CD4-positive, alpha-beta T cell (primary cell): ENCODE data around the gene STRIT1. TPM values are rescaled to one million over a fixed set of nuclear protein-coding genes. Genes with fewer than 3 reads are reported as not detected.

ENCODE experiments used
- ATAC-seq: fragments of 200-7000 bp; cut with Tn5 transposase; one replicate; pipeline ENCODE4 v1.10.0; 2022; ENCODE audit warnings: mild to moderate bottlenecking; ENCODE audit not compliant: poor library complexity
- CTCF ChIA-PET: fragments of 350-600 bp; sonication (Branson Sonifier 250); formaldehyde crosslinking; loops from one replicate; lab custom pipeline; 2021; ENCODE audit warnings: antibody characterized with exemption, inconsistent platforms; lab: Charles Lee
- POLR2A ChIA-PET: fragments of 350-600 bp; sonication (Branson Sonifier 250); formaldehyde crosslinking; loops from one replicate; lab custom pipeline; 2021; ENCODE audit warnings: antibody characterized with exemption, inconsistent platforms; lab: Charles Lee
- DNase-seq, 14 experiments: peaks; one replicate each; pipeline ENCODE4 v3.0.0-alpha.2; 2013 to 2020; ENCODE audit warnings: mixed read lengths in 2 of 14
- H3K27ac ChIP-seq, 2 donors: one replicate each; pipeline versions ENCODE4 v1.5.1 to v1.7.0; 2013; ENCODE audit warnings: low read length in 2 of 2, low read depth in 1 of 2, mild to moderate bottlenecking in 1 of 2
- H3K27me3 ChIP-seq, 2 experiments: 1 replicate in 1 of 2; 2 replicates in 1 of 2; pipeline versions ENCODE4 v1.6.1 to v1.7.0; 2013; ENCODE audit warnings: low read length in 2 of 2, control low read depth in 1 of 2, mild to moderate bottlenecking in 1 of 2, moderate library complexity in 1 of 2; ENCODE audit not compliant: insufficient read depth in 2 of 2, control insufficient read depth in 1 of 2
- H3K36me3 ChIP-seq: one replicate; pipeline ENCODE4 v1.6.1; 2013; ENCODE audit warnings: low read length, control low read depth; ENCODE audit not compliant: insufficient read depth
- H3K4me1 ChIP-seq: one replicate; pipeline ENCODE4 v1.6.1; 2013; ENCODE audit warnings: low read length, control low read depth; ENCODE audit not compliant: insufficient read depth
- H3K4me3 ChIP-seq: one replicate; pipeline ENCODE4 v1.5.1; 2013; ENCODE audit warnings: mild to moderate bottlenecking, low read length, moderate library complexity
- H3K9me3 ChIP-seq, 2 experiments: 1 replicate in 1 of 2; 2 replicates in 1 of 2; pipeline versions ENCODE4 v1.6.1 to v1.7.0; 2013; ENCODE audit warnings: low read length in 2 of 2, mild to moderate bottlenecking in 2 of 2, control low read depth in 1 of 2, moderate library complexity in 1 of 2; ENCODE audit not compliant: control insufficient read depth in 1 of 2, insufficient read depth in 1 of 2
- H3K27ac Mint-ChIP-seq: one replicate; pipeline ENCODE4 v1.8.0; 2020; ENCODE audit warnings: mixed read lengths
- H3K27me3 Mint-ChIP-seq: one replicate; pipeline ENCODE4 v1.8.0; 2021; ENCODE audit warnings: mixed read lengths
- H3K36me3 Mint-ChIP-seq: one replicate; pipeline ENCODE4 v1.8.0; 2021; ENCODE audit warnings: low read depth, mixed read lengths
- H3K4me1 Mint-ChIP-seq: one replicate; pipeline ENCODE4 v1.8.0; 2021; ENCODE audit warnings: low read depth, mixed read lengths
- H3K4me3 Mint-ChIP-seq: one replicate; pipeline ENCODE4 v1.8.0; 2020; ENCODE audit warnings: mild to moderate bottlenecking, mixed read lengths
- H3K9me3 Mint-ChIP-seq: one replicate; pipeline ENCODE4 v1.8.0; 2020; ENCODE audit warnings: mixed read lengths
- intact Hi-C, 2 experiments: fragments of 100-400 bp; cut with DNase I in 1 of 2; cut with micrococcal nuclease in 1 of 2; formaldehyde crosslinking; loops; one replicate each; pipeline versions ENCODE4 v1.15.1 to v1.9.0; 2023 to 2025; cut with DNase I, micrococcal nuclease
- total RNA-seq, 174 experiments: library from RNA in 2 of 174; stranded (reverse) in 2 of 174; gene quantifications; one replicate each; pipeline ENCODE4 v1.2.3 and lab custom pipeline; 2021 to 2026
- TF ChIP-seq, protein P1 (sequence below): fragments of 200-600 bp; IDR thresholded peaks from one replicate; pipeline ENCODE4 v1.8.0; 2022; ENCODE audit warnings: antibody characterized with exemption, mild to moderate bottlenecking

STRIT1 gene
- total RNA-seq, 2 experiments from 2014 or later, result not detected

GRCh38 chr3:155332716-155333115 lies 39.2 kb upstream of the STRIT1 start:
- ChIA-PET POLR2A (no interaction called here), CTCF (no interaction called here)
- H3K27me3 Mint-ChIP-seq, result no peaks in the 10 kb centered on the region
- ATAC-seq, result no peak
- TF ChIP-seq, protein P1, sequence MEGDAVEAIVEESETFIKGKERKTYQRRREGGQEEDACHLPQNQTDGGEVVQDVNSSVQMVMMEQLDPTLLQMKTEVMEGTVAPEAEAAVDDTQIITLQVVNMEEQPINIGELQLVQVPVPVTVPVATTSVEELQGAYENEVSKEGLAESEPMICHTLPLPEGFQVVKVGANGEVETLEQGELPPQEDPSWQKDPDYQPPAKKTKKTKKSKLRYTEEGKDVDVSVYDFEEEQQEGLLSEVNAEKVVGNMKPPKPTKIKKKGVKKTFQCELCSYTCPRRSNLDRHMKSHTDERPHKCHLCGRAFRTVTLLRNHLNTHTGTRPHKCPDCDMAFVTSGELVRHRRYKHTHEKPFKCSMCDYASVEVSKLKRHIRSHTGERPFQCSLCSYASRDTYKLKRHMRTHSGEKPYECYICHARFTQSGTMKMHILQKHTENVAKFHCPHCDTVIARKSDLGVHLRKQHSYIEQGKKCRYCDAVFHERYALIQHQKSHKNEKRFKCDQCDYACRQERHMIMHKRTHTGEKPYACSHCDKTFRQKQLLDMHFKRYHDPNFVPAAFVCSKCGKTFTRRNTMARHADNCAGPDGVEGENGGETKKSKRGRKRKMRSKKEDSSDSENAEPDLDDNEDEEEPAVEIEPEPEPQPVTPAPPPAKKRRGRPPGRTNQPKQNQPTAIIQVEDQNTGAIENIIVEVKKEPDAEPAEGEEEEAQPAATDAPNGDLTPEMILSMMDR, result no peak
- H3K4me3 Mint-ChIP-seq, result no peak overlapping the region
- DNase-seq, result no peak
- H3K9me3 Mint-ChIP-seq, result no peaks in the 10 kb centered on the region
- Histone ChIP-seq H3K27ac (no peak overlapping the region), H3K4me3 (no peak overlapping the region), H3K9me3 (no peaks in the 10 kb centered on the region), H3K4me1 (no peaks in the 10 kb centered on the region), H3K36me3 (no peaks in the 10 kb centered on the region), H3K27me3 (no peaks in the 10 kb centered on the region)
- no peak overlapping the region for H3K27ac Mint-ChIP-seq
- H3K4me1 Mint-ChIP-seq, result peaks cover 12% of the 10 kb centered on the region
- intact Hi-C loops, result no loop called here
- no peaks in the 10 kb centered on the region for H3K36me3 Mint-ChIP-seq

DNA sequence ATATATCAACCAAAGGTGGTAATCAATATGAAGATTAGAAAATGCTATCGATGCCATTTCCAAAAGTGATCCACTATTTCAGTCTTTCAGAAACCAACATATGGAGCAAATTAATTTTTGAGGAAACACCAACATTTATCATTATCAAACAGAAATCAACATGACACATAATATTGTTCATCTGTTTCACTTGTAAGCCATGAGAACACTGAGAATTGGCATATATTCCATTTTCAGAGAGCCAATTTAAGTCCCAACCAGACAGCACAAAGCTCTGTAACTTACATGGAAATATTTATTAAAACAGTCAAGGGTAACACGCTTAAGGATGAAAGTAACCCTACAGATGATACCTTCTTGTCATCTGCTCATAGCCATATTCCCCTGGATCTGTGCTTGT lies 37.6 kb upstream of the STRIT1 start:
- TF ChIP-seq, protein P1, result no peak
- Mint-ChIP-seq H3K4me1 (peaks cover 12% of the 10 kb centered on the region), H3K4me3 (no peak overlapping the region), H3K36me3 (no peaks in the 10 kb centered on the region), H3K27me3 (no peaks in the 10 kb centered on the region), H3K9me3 (no peaks in the 10 kb centered on the region), H3K27ac (no peak overlapping the region)
- ATAC-seq (no peak), DNase-seq (no peak)
- no peak overlapping the region for H3K4me3 ChIP-seq
- H3K27ac ChIP-seq, result no peak overlapping the region
- intact Hi-C loops, result no loop called here
- H3K27me3 ChIP-seq, result no peaks in the 10 kb centered on the region
- H3K36me3 ChIP-seq, result no peaks in the 10 kb centered on the region
- H3K9me3 ChIP-seq, result no peaks in the 10 kb centered on the region
- no peaks in the 10 kb centered on the region for H3K4me1 ChIP-seq
- POLR2A ChIA-PET, result no interaction called here
- CTCF ChIA-PET, result no interaction called here

- Histone ChIP-seq H3K27ac (no peak overlapping the region), H3K9me3 (no peaks in the 10 kb centered on the region), H3K4me3 (no peak overlapping the region), H3K36me3 (no peaks in the 10 kb centered on the region), H3K27me3 (no peaks in the 10 kb centered on the region), H3K4me1 (no peaks in the 10 kb centered on the region)
- POLR2A ChIA-PET, result no interaction called here
- H3K4me3 Mint-ChIP-seq, result no peak overlapping the region
- CTCF ChIA-PET, result no interaction called here
- no peak for DNase-seq
- peaks cover 10% of the 10 kb centered on the region for H3K4me1 Mint-ChIP-seq
- TF ChIP-seq, protein P1, result no peak
- no peaks in the 10 kb centered on the region for H3K36me3 Mint-ChIP-seq
- H3K27me3 Mint-ChIP-seq, result no peaks in the 10 kb centered on the region
- intact Hi-C loops, result no loop called here
- H3K27ac Mint-ChIP-seq, result no peak overlapping the region
- no peaks in the 10 kb centered on the region for H3K9me3 Mint-ChIP-seq
- ATAC-seq, result no peak
These were observed 36.9 kb upstream of the STRIT1 start for GRCh38 chr3:155330370-155330769.
